Lung microvascular endothelial cell (primary cell): ENCODE data around the gene CD79B. TPM values are rescaled to one million over a fixed set of nuclear protein-coding genes. Genes with fewer than 3 reads are reported as not detected.

Experiments
- DNase-seq, 2 donors: peaks; one replicate each; pipeline versions ENCODE4 v3.0.0 to v3.0.0-alpha.2; 2010; ENCODE audit warnings: low read depth in 2 of 2
- total RNA-seq: library from RNA; depleted of rRNA; stranded (reverse); fragments of >200 nt; gene quantifications from 2 replicates; pipeline ENCODE4 v1.2.1, GENCODE V29; 2014

CD79B gene
- total RNA-seq, 1 donor from 2014 or later: not detected

DNA sequence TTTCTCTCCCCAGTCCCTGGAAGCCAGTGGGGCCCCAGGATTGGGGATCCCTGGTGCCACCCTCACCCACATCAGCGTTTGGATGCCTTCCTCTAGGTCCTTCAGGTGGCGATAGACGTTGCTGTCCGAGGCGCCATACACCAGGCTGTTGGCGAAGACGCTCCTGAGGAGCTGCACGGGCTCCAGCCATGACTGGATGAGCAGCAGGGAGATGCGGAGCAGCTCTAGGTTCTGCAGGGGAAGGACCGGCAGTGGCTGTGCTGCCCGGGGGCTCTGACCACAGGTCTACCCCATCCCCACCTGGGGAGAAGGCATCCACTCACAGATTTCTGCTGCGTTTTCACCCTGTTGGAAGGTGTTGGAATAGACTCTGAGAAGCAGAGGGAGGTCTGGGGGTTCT lies 51.4 kb downstream of the CD79B start:
- DNase-seq: no peak

Other genes with a start within 250 kb of the CD79B start
- gene LIMD2, start 232.2 kb downstream of the CD79B start, total RNA-seq: 15.3 and 18.8 TPM in 2 replicates
- gene STRADA, start 190.5 kb downstream of the CD79B start, total RNA-seq: 15.3 and 29.0 TPM in 2 replicates
- gene CCDC47, start 158.7 kb downstream of the CD79B start, total RNA-seq: 59.5 and 91.3 TPM in 2 replicates
- 36.6 and 45.2 TPM in 2 replicates for gene DDX42, start 158.2 kb downstream of the CD79B start, total RNA-seq
- gene PSMC5, start 104.9 kb downstream of the CD79B start, total RNA-seq: 59.9 and 70.6 TPM in 2 replicates
- 51.4 and 59.9 TPM in 2 replicates for gene FTSJ3, start 104.7 kb downstream of the CD79B start, total RNA-seq
- 49.2 and 54.3 TPM in 2 replicates for gene SMARCD2, start 89.6 kb downstream of the CD79B start, total RNA-seq
- not detected in 2 replicates for gene CSH2, start 58.7 kb downstream of the CD79B start, total RNA-seq
- not detected in 2 replicates for gene GH2, start 50.4 kb downstream of the CD79B start, total RNA-seq
- not detected in 2 replicates for gene CSH1, start 35.8 kb downstream of the CD79B start, total RNA-seq
- not detected in 2 replicates for gene CSHL1, start 21.1 kb downstream of the CD79B start, total RNA-seq
- not detected in 2 replicates for gene GH1, start 13.5 kb downstream of the CD79B start, total RNA-seq
- gene SCN4A, start 40.6 kb upstream of the CD79B start, total RNA-seq: under 0.01 TPM in 1 of 2 replicates, not detected in the other
- gene PRR29, start 66.0 kb upstream of the CD79B start, total RNA-seq: 0.44 and 0.60 TPM in 2 replicates
- gene ICAM2, start 88.3 kb upstream of the CD79B start, total RNA-seq: 257 and 282 TPM in 2 replicates
- 7.0 and 14.7 TPM in 2 replicates for gene ERN1, start 197.8 kb upstream of the CD79B start, total RNA-seq